ENCODE data around the gene NAALADL2.
"Not testable (repeated sequence)": the region's sequence is repeated elsewhere in the genome, so short reads cannot be mapped to it uniquely, and the experiment has no call there.

Gene NAALADL2

DNA sequence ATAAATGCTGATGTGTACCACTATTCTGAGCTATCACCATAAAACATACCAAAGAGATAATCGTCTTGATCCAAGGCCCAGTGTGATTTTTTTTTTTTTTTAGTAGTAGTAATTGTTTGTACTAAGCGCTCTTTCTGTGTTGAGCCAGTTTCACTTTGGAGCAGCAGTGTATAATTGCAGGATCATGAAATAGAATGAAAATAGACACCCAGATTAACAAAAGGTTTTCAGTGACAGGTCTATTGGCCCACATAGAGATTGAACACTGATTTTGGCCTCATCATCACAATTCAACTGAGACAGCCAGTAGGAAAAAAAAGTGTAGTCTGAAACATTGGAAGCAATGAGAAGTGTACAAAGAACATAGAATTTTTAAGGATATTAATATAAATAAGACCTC is 749.8 kb downstream of the NAALADL2 start:
- TF ChIP-seq CTCF (conservative IDR thresholded peaks at IDR 0.05; ENCODE audit: low read depth, low read length): no peak
- no peak for DNase-seq (ENCODE audit: low read depth)
- no peak overlapping the region for H3K4me3 ChIP-seq (ENCODE audit: low read depth, low read length)

DNA sequence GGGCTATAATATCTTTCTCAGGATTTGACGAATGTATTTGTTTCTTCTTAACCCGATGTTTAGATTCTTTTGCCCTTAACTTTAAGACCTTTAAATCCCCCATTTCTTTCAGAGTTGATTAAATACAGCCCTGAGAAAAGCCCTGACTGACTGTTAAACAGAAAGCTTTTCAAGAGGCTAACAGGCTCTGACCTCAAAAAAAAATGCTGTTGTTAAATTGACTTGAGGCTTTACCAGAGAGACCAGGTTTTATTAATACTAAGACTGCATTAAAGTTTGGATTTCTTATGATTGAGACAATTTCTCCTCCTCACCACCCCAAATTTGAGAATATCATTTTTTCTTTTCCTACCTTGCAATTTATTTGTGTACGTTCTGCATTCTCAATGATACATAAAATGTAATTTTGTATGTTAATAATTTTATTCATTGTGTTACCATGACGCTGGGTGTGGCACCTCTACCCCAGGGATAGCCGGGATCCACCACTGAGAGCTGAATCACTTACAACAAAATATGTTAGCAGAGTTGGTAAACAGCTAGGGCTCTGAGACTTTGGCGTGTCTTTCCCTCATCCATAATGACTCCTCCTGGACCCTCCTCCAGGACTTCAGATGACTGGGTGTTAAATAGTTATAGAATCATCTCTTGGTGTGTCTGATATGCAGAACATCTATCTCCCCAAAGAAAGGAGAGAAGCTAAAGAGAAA is 753.5 kb downstream of the NAALADL2 start:
- TF ChIP-seq CTCF (conservative IDR thresholded peaks at IDR 0.05; ENCODE audit: low read depth, low read length): no peak
- no peak overlapping the region for H3K4me3 ChIP-seq (ENCODE audit: low read depth, low read length)
- DNase-seq (ENCODE audit: low read depth): no peak

GRCh38 chr3:175614107-175614506 is 755.0 kb downstream of the NAALADL2 start:
- DNase-seq (ENCODE audit: low read depth); H3K4me3 ChIP-seq (ENCODE audit: low read depth, low read length): not testable (repeated sequence)

- no peak overlapping the region for H3K4me3 ChIP-seq (ENCODE audit: low read depth, low read length)
- DNase-seq (ENCODE audit: low read depth): no peak
- no peak for TF ChIP-seq CTCF (conservative IDR thresholded peaks at IDR 0.05; ENCODE audit: low read depth, low read length)
Measured at GRCh38 chr3:175617247-175617646, 758.1 kb downstream of the NAALADL2 start.

DNA sequence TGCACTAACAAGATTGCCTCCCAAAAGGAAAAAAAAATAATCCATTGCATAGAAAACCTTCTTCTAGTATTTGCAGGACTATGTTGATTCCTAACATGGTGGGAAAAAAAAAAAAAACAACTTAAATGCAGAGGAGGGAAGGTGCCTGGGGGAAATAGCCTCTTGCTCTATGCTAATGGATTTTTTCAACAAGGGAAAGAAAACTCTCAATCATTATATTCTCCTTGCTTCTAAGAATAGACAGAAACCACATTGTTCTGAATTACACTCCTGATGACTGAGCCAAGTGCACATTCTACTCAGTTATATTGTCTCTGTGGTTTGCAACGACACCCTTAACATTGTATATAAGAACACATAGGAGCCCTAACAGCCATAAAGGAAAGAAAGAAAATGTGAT is 760.2 kb downstream of the NAALADL2 start:
- TF ChIP-seq CTCF (conservative IDR thresholded peaks at IDR 0.05; ENCODE audit: low read depth, low read length): no peak
- no peak for DNase-seq (ENCODE audit: low read depth)
- no peak overlapping the region for H3K4me3 ChIP-seq (ENCODE audit: low read depth, low read length)

DNA sequence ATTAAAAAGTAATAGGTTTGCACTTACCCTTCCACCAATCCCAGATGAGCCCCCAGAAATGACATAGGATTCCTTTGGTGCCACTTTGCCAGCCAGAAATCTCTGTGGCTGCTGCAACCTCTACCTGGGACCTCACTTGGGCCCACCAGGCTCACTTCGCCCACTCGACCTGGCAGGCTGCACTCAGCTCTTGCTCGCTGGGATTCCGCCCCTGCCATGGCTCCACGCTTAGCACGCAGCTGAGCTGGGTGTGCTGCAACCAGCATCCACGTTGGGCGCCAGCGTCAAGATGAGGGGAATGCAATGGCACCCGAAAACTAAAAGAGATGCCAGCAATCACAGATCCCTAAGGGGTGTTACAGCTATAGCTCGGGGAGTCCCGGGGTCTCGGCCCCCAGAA is 761.0 kb downstream of the NAALADL2 start:
- H3K4me3 ChIP-seq (ENCODE audit: low read depth, low read length): no peak overlapping the region
- no peak for TF ChIP-seq CTCF (conservative IDR thresholded peaks at IDR 0.05; ENCODE audit: low read depth, low read length)
- no peak for DNase-seq (ENCODE audit: low read depth)

GRCh38 chr3:175620532-175620931 is 761.4 kb downstream of the NAALADL2 start:
- H3K4me3 ChIP-seq (ENCODE audit: low read depth, low read length): no peak overlapping the region
- no peak for TF ChIP-seq CTCF (conservative IDR thresholded peaks at IDR 0.05; ENCODE audit: low read depth, low read length)
- no peak for DNase-seq (ENCODE audit: low read depth)

Measured in choroid plexus epithelial cell (primary cell).